GM13977 (cell line): Measurements from ENCODE around the gene PARD3B.

Experiments used
- DNase-seq: peaks from one replicate; pipeline ENCODE4 v3.0.0; 2012; ENCODE audit warnings: low spot score
- in situ Hi-C: fragments of 300-500 bp; cut with MboI; formaldehyde crosslinking; loops from one replicate; pipeline ENCODE4 v1.12.0; 2022; ENCODE audit warnings: low sequenced_read_pairs, low pct_unique_long_range_greater_than_20kb, mixed read lengths, inconsistent platforms; ENCODE audit not compliant: unreplicated experiment
- TF ChIP-seq, protein P1 (sequence below): IDR thresholded peaks from 2 replicates; pipeline ENCODE4 v1.5.1; 2012; ENCODE audit warnings: mild to moderate bottlenecking, control low read depth; ENCODE audit not compliant: insufficient read depth; ENCODE audit errors: extremely low read depth, missing control alignments

The PARD3B gene

DNA sequence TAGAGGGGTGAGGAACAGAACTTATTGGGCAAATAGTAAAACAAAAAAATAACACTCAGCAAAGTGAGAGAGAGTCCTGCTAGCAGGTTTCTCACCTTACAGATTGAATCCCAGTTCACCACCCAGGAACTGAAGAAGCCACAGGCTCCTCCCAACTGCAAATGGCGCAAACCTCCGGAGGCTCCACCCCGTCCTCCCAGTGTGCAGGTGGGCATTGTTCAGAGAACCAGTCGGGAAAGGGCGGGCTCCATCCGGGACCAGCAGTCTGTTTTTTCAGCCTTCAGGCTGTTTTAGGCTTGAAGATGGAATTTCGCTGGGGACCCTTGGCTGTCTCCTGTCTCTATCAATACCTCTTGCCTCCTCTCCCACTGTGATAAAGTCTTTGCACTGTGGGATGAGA is 317.5 kb downstream of the PARD3B start:
- in situ Hi-C loops: no loop called here
- no peak for DNase-seq
- TF ChIP-seq, protein P1, sequence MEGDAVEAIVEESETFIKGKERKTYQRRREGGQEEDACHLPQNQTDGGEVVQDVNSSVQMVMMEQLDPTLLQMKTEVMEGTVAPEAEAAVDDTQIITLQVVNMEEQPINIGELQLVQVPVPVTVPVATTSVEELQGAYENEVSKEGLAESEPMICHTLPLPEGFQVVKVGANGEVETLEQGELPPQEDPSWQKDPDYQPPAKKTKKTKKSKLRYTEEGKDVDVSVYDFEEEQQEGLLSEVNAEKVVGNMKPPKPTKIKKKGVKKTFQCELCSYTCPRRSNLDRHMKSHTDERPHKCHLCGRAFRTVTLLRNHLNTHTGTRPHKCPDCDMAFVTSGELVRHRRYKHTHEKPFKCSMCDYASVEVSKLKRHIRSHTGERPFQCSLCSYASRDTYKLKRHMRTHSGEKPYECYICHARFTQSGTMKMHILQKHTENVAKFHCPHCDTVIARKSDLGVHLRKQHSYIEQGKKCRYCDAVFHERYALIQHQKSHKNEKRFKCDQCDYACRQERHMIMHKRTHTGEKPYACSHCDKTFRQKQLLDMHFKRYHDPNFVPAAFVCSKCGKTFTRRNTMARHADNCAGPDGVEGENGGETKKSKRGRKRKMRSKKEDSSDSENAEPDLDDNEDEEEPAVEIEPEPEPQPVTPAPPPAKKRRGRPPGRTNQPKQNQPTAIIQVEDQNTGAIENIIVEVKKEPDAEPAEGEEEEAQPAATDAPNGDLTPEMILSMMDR: no peak

- DNase-seq: no peak
- in situ Hi-C loops: no loop called here
- TF ChIP-seq, protein P1: no peak
Observed at GRCh38 chr2:204863336-204863735, 318.1 kb downstream of the PARD3B start.

DNA sequence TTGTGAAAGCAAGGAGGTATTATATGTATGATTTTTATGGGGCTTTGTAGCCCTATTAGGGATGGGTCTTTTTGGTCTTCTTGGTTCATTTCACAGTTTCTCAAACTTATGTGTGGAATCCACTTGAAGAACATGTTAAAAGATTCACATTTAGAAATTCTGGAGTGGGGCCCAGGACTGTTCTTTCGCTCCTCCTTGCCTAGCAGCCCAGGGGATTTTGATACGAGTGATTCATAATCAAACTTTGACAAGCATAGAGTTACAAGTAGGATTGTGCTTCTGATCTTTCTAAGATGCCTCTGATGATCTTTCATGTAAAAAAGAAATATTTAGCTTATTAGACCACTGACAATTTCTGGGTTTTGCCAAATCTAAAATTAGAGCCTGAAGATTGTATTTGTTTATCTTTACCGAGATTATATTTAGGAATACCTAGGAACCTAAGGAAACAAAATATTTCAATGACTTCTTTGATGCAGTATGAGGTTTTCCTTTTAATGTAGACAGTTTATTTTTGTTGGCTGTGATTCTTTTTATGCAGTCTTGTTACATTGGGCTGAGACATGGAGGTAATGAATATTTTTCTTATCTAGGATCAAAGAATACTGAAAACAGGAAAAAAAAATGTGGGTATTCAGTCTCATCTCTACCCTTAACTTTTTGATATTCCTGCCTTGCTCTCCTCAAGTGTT is 324.0 kb downstream of the PARD3B start:
- no peak for DNase-seq
- TF ChIP-seq, protein P1: no peak
- in situ Hi-C loops: no loop called here

- DNase-seq: no peak
- TF ChIP-seq, protein P1: no peak
- in situ Hi-C loops: no loop called here
Observed at GRCh38 chr2:204870053-204870452, 324.8 kb downstream of the PARD3B start.

- in situ Hi-C loops: no loop called here
- DNase-seq: peak; percentile 14
- TF ChIP-seq, protein P1: peak; percentile 10
Observed at GRCh38 chr2:204871231-204871953, 326.1 kb downstream of the PARD3B start.

DNA sequence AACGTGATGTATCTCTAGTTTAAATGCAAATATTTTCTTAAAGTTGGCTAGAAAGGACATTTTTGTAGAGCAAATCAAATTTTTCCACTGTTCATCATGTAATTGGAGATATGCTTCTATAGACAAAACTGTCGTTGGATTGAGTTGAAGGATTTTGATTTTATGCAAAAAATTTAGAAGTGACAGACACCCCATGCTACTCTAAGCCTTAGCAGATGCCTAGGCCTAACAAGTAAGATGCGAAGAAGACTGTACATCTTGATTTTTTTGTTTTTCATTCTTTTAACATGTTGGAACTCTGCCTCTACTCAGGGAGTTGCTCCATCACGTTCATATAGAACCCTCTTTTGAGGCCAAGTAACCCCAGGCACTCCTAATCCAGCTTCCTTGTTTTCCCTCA is 331.0 kb downstream of the PARD3B start:
- in situ Hi-C loops: no loop called here
- TF ChIP-seq, protein P1: no peak
- DNase-seq: no peak
